Smooth muscle cell of the brain vasculature (primary cell): ENCODE measurements around the gene FAM120C.
A peak's percentile ranks its signal among the peaks of the same experiment; 100 is the strongest.

Source experiments
- DNase-seq: peaks from one replicate; pipeline ENCODE4 v3.0.0-alpha.2; 2012; ENCODE audit warnings: low read depth, low spot score

The FAM120C gene

GRCh38 chrX:54182864-54183613, at the start of gene FAM120C:
TSS of gene FAM120C (minus strand) at chrX:54183254. CDS start at chrX:54183198, 56 bp downstream.
- peak; percentile 35 for DNase-seq

GRCh38 chrX:54230435-54231148, 47.5 kb upstream of the FAM120C start:
- no peak for DNase-seq

- no peak for DNase-seq
Measured at GRCh38 chrX:54223581-54223980, 40.5 kb upstream of the FAM120C start.

- DNase-seq, result no peak
Measured at GRCh38 chrX:54213603-54214002, 30.5 kb upstream of the FAM120C start.

- no peak for DNase-seq
Measured at GRCh38 chrX:54208531-54208930, 25.5 kb upstream of the FAM120C start.

- no peak for DNase-seq
Measured at GRCh38 chrX:54198262-54198661, 15.2 kb upstream of the FAM120C start.

GRCh38 chrX:54194982-54195588, 12.0 kb upstream of the FAM120C start:
- no peak for DNase-seq

GRCh38 chrX:54193085-54193821, 10.2 kb upstream of the FAM120C start:
- DNase-seq, result no peak

GRCh38 chrX:54184474-54184873, 1.4 kb upstream of the FAM120C start:
- DNase-seq, result no peak

GRCh38 chrX:54182194-54182863, 725 bp downstream of the FAM120C start:
- no peak for DNase-seq

GRCh38 chrX:54181202-54181953, 1.7 kb downstream of the FAM120C start:
- DNase-seq, result no peak

GRCh38 chrX:54180403-54180802, 2.7 kb downstream of the FAM120C start:
- no peak for DNase-seq

GRCh38 chrX:54178100-54178940, 4.7 kb downstream of the FAM120C start:
- DNase-seq, result no peak

- no peak for DNase-seq
Measured at GRCh38 chrX:54177306-54177705, 5.7 kb downstream of the FAM120C start.

- no peak for DNase-seq
Measured at GRCh38 chrX:54173791-54174190, 9.3 kb downstream of the FAM120C start.

GRCh38 chrX:54172455-54172854, 10.6 kb downstream of the FAM120C start:
- no peak for DNase-seq

GRCh38 chrX:54171527-54172250, 11.4 kb downstream of the FAM120C start:
- no peak for DNase-seq

GRCh38 chrX:54171091-54171490, 12.0 kb downstream of the FAM120C start:
- no peak for DNase-seq

GRCh38 chrX:54166915-54167314, 16.1 kb downstream of the FAM120C start:
- no peak for DNase-seq
